ENCODE results near the gene FNDC8.

DNA sequence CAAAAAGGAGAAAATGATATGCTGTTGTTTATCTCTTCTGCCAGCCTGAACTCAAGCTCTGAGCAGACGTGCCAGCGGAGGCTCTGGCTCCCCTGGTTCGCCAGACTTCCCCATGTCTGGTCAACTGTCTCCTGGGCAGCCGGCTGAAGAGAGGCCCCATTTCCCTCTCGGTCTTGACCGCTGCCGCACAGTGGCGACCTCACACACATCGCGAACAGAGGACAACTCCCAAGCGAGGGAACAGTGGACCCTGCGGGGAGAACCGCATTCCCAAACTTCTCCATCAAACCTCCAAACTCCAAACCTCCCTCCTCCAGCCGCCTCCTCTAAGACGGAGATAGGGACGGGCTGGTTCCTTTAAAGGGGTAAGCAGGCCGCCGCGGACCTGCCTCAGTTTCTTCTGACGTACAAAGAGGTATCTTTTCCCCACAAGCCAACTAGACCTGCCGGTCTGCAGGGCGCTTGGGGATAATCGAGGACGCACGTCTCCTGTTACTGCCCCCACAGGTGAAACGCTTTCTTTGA is 33.0 kb upstream of the FNDC8 start:
- peak in 2 of 3 donors; percentile 2 to 8 for TF ChIP-seq POLR2AphosphoS5 (IDR thresholded peaks at IDR 0.05)
- TF ChIP-seq, protein P1, sequence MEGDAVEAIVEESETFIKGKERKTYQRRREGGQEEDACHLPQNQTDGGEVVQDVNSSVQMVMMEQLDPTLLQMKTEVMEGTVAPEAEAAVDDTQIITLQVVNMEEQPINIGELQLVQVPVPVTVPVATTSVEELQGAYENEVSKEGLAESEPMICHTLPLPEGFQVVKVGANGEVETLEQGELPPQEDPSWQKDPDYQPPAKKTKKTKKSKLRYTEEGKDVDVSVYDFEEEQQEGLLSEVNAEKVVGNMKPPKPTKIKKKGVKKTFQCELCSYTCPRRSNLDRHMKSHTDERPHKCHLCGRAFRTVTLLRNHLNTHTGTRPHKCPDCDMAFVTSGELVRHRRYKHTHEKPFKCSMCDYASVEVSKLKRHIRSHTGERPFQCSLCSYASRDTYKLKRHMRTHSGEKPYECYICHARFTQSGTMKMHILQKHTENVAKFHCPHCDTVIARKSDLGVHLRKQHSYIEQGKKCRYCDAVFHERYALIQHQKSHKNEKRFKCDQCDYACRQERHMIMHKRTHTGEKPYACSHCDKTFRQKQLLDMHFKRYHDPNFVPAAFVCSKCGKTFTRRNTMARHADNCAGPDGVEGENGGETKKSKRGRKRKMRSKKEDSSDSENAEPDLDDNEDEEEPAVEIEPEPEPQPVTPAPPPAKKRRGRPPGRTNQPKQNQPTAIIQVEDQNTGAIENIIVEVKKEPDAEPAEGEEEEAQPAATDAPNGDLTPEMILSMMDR (IDR thresholded peaks at IDR 0.05) = no peak
- TF ChIP-seq POLR2A (IDR thresholded peaks at IDR 0.05) = no peak
